Activated CD8-positive, alpha-beta T cell treated with anti-CD3 and anti-CD28 coated beads for 36 hours (primary cell): Measurements from ENCODE around the gene OAS1. TPM values are rescaled to one million over a fixed set of nuclear protein-coding genes. Genes with fewer than 3 reads are reported as not detected.
"Not testable (repeated sequence)": the region's sequence is repeated elsewhere in the genome, so short reads cannot be mapped to it uniquely, and the experiment has no call there.

Experiments
- ATAC-seq: fragments of 200-7000 bp; cut with Tn5 transposase; one replicate; pipeline ENCODE4 v1.10.0; 2021; ENCODE audit warnings: mild to moderate bottlenecking, moderate library complexity
- CTCF ChIA-PET: fragments of 350-600 bp; sonication (Branson Sonifier 250); formaldehyde crosslinking; loops from one replicate; lab custom pipeline; 2021; ENCODE audit warnings: antibody characterized with exemption; lab: Charles Lee
- POLR2A ChIA-PET: fragments of 350-600 bp; sonication (Branson Sonifier 250); formaldehyde crosslinking; loops from one replicate; lab custom pipeline; 2021; ENCODE audit warnings: antibody characterized with exemption; lab: Charles Lee
- DNase-seq: peaks from one replicate; pipeline ENCODE4 v3.0.0-alpha.2; 2020
- H3K27ac Mint-ChIP-seq: one replicate; pipeline ENCODE4 v1.8.0; 2021; ENCODE audit warnings: mild to moderate bottlenecking, mixed read lengths
- H3K27me3 Mint-ChIP-seq: one replicate; pipeline ENCODE4 v1.8.0; 2021; ENCODE audit warnings: mixed read lengths
- H3K36me3 Mint-ChIP-seq: one replicate; pipeline ENCODE4 v1.8.0; 2021; ENCODE audit warnings: low read depth, mixed read lengths
- H3K4me1 Mint-ChIP-seq: one replicate; pipeline ENCODE4 v1.8.0; 2021; ENCODE audit warnings: low read depth, mixed read lengths
- H3K4me3 Mint-ChIP-seq: one replicate; pipeline ENCODE4 v1.8.0; 2021; ENCODE audit warnings: mild to moderate bottlenecking, moderate library complexity, mixed read lengths
- H3K9me3 Mint-ChIP-seq: one replicate; pipeline ENCODE4 v1.8.0; 2021; ENCODE audit warnings: mixed read lengths
- CTCF ChIP-seq: fragments of 200-600 bp; IDR thresholded peaks from one replicate; pipeline ENCODE4 v1.8.0; 2022; ENCODE audit warnings: antibody characterized with exemption, mild to moderate bottlenecking
- intact Hi-C: fragments of 100-400 bp; cut with micrococcal nuclease; formaldehyde crosslinking; loops from one replicate; pipeline ENCODE4 v1.10.0; 2022
- total RNA-seq, 2 experiments: library from RNA; stranded (reverse); gene quantifications; one replicate each; pipeline ENCODE4 v1.2.3, GENCODE V29; 2021

The OAS1 gene
- total RNA-seq, 2 experiments from 2014 or later: 22.7 to 26.8 TPM

DNA sequence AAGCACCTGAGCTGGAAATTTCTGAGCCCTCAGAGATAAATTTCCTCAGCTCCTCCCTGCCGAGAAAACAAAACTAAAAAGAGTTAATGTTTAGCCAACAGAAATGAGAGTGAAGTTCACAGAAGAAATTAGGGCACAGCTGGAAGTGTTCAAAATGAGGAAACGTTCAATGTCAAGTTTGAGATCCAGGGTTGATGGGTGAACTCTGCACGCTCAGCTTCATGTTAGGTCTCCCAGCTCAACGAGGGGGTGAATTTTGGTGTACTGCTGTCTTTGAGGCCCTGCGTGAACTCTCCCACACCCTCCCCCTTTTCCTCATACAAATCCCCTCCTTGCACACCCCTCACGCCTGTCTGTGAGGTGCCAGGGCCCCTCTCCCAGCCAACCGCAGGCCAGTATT is 18.2 kb downstream of the OAS1 start:
- H3K36me3 Mint-ChIP-seq: no peaks in the 10 kb centered on the region
- ATAC-seq (no peak), DNase-seq (no peak)
- ChIA-PET CTCF (interaction anchor here (0.7 to 1.8 kb wide), 4 partner anchors 24 to 124 kb away, joined by 3 to 7 read pairs (median 4); no protein-coding TSS in a partner anchor), POLR2A (no interaction called here)
- intact Hi-C loops: no loop called here
- H3K9me3 Mint-ChIP-seq: peaks cover 7% of the 10 kb centered on the region
- H3K4me1 Mint-ChIP-seq: no peaks in the 10 kb centered on the region
- no peak overlapping the region for H3K27ac Mint-ChIP-seq
- TF ChIP-seq CTCF: no peak
- H3K4me3 Mint-ChIP-seq: no peak overlapping the region
- no peaks in the 10 kb centered on the region for H3K27me3 Mint-ChIP-seq

GRCh38 chr12:112926416-112927033 is 19.8 kb downstream of the OAS1 start:
- H3K36me3 Mint-ChIP-seq, H3K27me3 Mint-ChIP-seq, H3K27ac Mint-ChIP-seq, H3K4me3 Mint-ChIP-seq, ATAC-seq, DNase-seq, intact Hi-C loops, H3K9me3 Mint-ChIP-seq, CTCF ChIA-PET, H3K4me1 Mint-ChIP-seq: not testable (repeated sequence)
- POLR2A ChIA-PET: interaction anchor here (0.5 kb wide), 1 partner anchor 25 kb away, joined by 3 read pairs; no protein-coding TSS in a partner anchor

DNA sequence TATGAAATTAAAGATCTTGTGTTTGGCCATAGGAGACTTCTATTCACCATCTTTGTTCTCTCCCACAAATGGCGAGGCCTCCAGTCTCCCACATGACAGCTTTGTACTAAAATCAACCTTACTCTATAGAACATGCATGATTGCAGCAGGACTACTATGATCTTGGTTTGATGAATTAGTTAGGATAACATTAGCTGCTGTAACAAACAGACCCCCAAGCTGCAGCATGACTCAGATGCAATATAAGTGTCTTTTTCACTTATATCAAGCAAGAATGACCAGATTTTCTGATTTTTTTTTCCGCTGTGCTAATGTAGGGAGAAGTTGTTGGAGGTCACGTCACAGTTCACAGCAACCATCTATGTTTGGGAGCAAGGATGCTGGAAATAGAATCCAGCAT is 20.7 kb downstream of the OAS1 start:
- intact Hi-C loops: no loop called here
- POLR2A ChIA-PET: no interaction called here
- no peak for TF ChIP-seq CTCF
- Mint-ChIP-seq H3K4me1 (no peaks in the 10 kb centered on the region), H3K36me3 (no peaks in the 10 kb centered on the region), H3K4me3 (no peak overlapping the region), H3K27me3 (no peaks in the 10 kb centered on the region), H3K27ac (no peak overlapping the region), H3K9me3 (peaks cover 7% of the 10 kb centered on the region)
- CTCF ChIA-PET: no interaction called here
- no peak for DNase-seq
- ATAC-seq: no peak

DNA sequence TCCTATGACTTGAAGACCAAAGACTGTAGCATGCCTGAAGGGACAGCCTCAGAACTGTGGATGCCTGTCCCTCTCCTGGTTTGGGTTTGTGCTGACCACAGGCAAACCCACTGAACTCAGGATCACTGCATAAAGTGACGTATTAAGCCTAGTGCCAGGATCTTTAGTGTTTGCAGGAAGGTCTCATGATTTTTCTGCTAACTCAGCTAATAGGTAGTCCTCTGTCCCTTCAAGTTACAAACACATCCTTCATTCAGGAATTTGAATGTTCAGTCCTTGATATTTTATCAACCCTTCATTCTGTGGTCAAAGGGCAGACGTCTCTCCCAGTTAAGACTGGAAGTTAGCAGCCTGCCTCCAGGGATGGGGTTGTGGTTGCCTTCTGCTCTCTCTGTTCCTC is 21.2 kb downstream of the OAS1 start:
- ChIA-PET POLR2A (no interaction called here), CTCF (no interaction called here)
- peaks cover 7% of the 10 kb centered on the region for H3K9me3 Mint-ChIP-seq
- H3K36me3 Mint-ChIP-seq: no peaks in the 10 kb centered on the region
- H3K4me1 Mint-ChIP-seq: no peaks in the 10 kb centered on the region
- no peak overlapping the region for H3K4me3 Mint-ChIP-seq
- no peak overlapping the region for H3K27ac Mint-ChIP-seq
- no peaks in the 10 kb centered on the region for H3K27me3 Mint-ChIP-seq
- DNase-seq: no peak
- ATAC-seq: no peak
- TF ChIP-seq CTCF: no peak
- intact Hi-C loops: no loop called here

- no peak for ATAC-seq
- intact Hi-C loops: no loop called here
- ChIA-PET POLR2A (no interaction called here), CTCF (no interaction called here)
- no peak for DNase-seq
- H3K4me1 Mint-ChIP-seq: no peaks in the 10 kb centered on the region
- no peaks in the 10 kb centered on the region for H3K27me3 Mint-ChIP-seq
- no peak for TF ChIP-seq CTCF
- peaks cover 7% of the 10 kb centered on the region for H3K9me3 Mint-ChIP-seq
- no peak overlapping the region for H3K4me3 Mint-ChIP-seq
- H3K27ac Mint-ChIP-seq: no peak overlapping the region
- H3K36me3 Mint-ChIP-seq: no peaks in the 10 kb centered on the region
Observed at GRCh38 chr12:112928978-112929377, 22.2 kb downstream of the OAS1 start.
